ENCODE results near the gene KIF21B.

The KIF21B gene, protein sequence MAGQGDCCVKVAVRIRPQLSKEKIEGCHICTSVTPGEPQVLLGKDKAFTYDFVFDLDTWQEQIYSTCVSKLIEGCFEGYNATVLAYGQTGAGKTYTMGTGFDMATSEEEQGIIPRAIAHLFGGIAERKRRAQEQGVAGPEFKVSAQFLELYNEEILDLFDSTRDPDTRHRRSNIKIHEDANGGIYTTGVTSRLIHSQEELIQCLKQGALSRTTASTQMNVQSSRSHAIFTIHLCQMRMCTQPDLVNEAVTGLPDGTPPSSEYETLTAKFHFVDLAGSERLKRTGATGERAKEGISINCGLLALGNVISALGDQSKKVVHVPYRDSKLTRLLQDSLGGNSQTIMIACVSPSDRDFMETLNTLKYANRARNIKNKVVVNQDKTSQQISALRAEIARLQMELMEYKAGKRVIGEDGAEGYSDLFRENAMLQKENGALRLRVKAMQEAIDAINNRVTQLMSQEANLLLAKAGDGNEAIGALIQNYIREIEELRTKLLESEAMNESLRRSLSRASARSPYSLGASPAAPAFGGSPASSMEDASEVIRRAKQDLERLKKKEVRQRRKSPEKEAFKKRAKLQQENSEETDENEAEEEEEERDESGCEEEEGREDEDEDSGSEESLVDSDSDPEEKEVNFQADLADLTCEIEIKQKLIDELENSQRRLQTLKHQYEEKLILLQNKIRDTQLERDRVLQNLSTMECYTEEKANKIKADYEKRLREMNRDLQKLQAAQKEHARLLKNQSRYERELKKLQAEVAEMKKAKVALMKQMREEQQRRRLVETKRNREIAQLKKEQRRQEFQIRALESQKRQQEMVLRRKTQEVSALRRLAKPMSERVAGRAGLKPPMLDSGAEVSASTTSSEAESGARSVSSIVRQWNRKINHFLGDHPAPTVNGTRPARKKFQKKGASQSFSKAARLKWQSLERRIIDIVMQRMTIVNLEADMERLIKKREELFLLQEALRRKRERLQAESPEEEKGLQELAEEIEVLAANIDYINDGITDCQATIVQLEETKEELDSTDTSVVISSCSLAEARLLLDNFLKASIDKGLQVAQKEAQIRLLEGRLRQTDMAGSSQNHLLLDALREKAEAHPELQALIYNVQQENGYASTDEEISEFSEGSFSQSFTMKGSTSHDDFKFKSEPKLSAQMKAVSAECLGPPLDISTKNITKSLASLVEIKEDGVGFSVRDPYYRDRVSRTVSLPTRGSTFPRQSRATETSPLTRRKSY (N-terminal part only)

DNA sequence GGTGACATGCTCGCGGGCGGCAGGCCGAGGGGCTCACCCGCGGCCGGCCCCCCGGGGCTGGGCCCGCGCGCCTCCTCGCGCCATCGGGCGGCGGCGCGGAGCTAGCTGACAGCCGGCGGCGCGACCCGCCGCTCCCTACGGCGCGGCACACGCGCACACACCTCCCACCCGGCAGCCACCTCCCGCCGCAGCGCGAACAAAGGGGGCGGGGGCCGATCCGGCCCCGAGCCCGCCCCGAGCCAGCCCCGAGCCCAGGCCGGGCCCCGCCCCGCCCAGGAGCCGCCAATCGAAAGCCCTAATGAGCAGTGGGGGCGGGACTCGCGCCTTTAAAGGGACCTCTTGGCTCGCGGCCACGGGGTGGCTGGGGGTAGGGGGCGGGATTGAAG lies at the start of gene KIF21B:
KIF21B (minus strand) TSS at position 198 of the 386 bp plus-strand sequence. CDS start 331 bp downstream, outside the sequence.
- peak; percentile 75 to 86 for DNase-seq (ENCODE audit: low read depth in 2 of 2)

DNA sequence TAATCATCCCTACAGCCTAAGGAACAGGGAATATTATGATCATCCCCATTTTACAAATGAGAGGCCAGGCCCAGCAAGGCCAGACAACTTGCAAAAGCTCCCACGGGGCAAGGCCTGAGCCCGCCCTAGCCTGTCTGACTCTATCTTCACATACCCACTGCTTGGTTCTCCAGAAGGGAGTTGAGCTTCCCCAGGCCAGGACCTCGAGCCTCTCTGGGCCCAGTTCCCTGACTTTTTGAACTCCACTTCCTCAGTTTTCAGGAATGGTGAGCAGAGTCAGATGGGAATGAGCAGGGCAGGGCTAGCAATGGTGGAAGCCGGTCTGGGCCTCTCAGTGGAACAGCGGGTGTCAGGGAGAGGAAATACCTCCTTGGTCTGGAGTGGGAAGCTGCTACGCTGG lies 49.4 kb upstream of the KIF21B start:
- DNase-seq (ENCODE audit: low read depth in 2 of 2): no peak

DNA sequence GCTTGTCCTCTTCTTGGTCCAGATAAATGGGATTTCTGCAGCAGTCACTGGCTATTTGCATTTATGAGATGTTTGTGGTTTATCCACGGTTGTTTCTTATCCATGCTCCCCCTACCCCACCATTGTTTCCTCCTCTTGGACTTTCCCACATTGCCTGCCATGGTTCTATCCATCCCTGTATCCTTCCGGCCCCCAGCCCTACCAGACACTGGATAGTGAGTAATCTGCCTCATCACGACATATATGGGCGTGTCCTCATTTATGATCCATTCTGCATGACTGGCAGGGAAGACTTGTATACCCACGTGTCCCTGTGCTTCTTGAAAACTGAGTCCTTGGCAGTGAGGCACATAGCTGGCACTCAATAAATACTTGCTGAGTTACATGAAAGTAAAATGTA lies 48.6 kb upstream of the KIF21B start:
- DNase-seq (ENCODE audit: low read depth in 2 of 2): no peak

DNA sequence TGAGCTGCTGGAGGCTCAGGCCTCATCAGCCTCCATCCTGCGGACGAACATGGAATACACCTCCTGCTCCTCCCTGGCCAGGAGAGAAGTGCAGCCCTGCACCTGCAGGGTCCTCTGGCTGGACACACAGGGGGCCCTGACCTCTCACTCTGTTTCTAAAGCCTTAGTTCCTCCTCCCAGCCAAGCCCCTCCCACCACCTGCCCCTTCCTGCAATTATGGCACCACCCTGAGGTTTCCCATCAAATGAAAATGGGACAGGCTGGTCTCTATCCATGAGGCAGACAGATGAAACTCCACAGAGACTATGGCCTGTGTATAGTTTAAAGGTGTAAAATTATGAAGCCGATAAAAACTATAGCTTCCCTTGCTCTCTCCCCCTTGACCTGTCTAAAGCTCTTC lies 46.1 kb upstream of the KIF21B start:
- DNase-seq (ENCODE audit: low read depth in 2 of 2): no peak

DNA sequence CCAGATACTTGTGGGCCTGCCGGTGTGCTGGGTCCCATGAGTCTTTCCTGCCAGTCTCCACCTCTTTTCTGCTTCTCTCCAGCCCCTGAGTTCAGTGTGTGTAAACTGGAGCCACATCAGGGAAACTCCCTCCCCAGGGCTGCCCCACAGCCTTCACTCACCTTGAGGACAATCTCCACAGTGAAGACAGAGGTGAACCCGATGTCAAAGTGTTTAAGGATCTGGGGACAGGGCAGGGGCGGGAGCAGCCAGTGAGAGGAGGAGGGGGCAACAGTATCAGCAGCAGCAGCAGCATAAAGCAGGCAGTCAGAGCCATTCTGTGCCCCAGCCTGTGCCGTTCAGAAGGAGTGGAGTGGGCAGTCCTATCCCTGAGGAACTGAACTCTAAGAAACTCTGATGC lies 45.5 kb upstream of the KIF21B start:
- no peak for DNase-seq (ENCODE audit: low read depth in 2 of 2)

DNA sequence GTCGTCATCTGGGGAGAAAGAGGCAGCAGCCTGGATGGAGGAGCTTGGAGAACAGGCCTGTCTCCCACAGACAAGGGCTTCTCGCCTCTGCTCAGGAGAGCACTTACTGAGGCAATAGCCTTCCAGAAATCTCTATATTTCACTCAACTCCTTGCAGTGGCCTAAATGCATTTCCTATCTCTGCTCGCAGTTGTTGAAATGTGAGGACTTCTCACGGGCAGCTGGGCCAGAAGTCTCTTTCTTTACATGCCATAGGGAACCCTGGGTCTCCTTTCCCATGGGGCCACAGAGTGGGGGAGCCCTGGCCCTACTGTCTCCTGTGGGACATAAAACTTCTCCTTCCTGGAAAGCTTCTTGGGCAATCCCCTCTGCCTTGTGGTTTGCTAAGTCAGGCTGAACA lies 43.5 kb upstream of the KIF21B start:
- DNase-seq (ENCODE audit: low read depth in 2 of 2): no peak

DNA sequence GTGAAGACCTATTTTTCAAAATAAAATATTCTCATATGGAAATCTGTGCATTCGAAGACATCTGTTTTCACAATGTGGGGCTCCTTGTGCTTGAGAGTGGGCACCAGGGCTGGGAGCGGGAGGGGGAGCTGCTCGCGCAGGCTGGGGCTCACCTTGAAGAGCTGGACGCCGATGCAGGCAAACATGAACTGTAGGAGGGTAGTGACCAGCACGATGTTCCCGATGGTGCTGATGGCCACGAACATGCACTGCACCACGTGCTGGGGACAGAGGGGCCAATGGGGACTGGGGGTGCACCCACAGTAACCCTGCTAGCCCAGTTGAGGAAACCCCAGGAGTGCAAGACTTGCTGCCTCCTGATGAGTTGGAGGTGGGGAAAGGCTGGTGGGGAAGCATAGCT lies 42.2 kb upstream of the KIF21B start:
- DNase-seq (ENCODE audit: low read depth in 2 of 2): no peak

DNA sequence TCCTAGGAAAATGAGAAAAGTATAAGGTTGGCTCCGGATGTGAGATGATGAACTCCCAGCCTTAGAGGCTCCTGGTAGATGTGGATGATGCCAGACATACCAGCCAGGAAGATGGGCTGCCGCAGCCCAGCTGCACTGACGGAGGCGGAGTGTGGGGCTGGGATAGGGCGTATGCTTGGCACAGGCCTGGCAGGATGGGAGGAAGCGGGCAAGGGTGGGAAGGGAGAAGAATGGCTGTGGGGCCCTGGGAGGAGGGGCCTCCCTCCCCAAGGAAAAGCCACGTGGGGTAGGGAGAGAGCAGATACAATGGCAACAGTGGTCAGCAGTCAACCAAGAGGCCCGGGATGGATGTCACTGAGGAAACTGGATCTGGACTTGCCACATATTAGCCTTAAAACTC lies 41.3 kb upstream of the KIF21B start:
- no peak for DNase-seq (ENCODE audit: low read depth in 2 of 2)

DNA sequence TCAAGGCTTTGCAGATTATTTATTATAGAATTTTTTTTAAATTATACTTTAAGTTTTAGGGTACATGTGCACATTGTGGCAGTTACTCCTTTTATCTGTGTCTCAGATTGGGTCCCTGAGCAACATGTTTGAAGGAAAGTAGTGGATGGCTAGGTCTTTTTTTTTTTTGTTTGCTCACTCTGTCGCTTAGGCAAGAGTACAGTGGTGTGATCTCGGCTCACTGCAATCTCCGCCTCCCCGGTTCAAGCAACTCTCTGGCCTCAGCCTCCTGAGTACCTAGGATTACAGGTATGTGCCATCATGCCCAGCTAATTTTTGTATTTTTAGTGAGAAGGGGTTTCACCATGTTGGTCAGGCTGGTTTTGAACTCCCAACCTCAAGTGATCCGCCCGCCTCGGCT lies 39.6 kb upstream of the KIF21B start:
- no peak for DNase-seq (ENCODE audit: low read depth in 2 of 2)

DNA sequence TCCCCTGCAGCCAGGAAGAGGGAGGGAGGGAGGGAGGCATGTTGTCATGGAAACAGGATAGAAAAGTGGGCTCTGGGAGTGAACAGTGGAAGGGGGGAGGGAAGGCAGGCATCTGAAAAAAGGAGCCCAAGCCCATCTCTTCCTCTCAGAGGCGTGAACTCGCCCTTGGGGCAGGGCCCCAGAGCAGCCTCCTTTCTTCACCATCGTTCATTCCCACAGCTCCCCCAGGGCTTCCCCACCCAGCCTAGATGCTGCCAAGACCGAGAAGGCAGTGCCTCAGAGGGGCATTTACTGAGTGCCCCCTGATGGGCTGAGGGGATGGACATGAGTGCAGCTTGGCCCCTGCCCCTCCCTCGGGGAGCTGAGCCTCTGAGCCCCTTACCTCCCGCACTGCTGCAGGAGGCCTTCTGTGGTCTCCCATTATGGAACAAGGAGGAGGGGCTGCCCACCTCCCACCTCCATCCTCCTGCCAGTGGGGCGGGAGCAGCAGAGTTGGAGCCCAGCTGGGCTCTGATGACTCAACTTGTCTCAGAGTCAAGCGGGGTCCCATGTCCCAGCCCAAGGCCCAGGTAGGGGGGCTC lies 39.1 kb upstream of the KIF21B start:
- no peak for DNase-seq (ENCODE audit: low read depth in 2 of 2)

DNA sequence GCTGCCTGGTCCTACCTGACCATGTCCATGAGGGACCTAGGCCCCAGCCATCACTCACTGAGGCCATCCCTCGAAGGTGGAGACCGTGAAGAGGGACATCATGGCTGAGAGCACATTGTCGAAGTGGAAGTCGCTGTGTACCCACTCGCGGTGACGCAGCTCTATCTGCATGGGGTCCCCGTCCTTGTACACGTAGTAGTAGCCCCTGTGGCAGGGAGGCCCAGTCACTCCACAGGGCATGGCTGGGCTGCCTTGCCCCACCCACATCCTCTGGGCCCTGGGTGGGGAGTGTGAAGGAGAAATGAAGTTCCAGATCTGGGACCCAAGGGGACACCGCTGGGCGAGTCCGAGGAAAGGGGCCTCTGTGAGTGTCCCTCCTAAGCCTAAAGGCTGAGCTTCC lies 38.4 kb upstream of the KIF21B start:
- DNase-seq (ENCODE audit: low read depth in 2 of 2): no peak

DNA sequence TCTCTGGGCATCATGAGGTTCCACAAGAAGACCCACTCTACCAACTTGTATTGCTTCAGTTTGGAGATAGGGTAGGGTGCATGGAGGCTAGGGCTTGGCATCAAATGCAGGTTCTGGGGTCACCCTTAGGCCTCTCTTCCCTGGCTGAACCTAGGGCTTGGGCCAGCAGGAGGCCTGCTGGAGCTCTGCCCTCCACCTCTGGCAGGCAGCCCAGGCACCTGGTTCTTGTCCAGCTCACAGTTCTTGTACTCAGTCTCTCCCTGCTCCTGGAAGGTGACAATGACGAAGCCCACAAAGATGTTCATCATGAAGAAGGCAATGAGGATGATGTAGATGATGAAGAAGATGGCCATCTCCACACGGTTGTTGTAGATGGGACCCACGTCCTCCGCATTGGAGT lies 37.5 kb upstream of the KIF21B start:
- DNase-seq (ENCODE audit: low read depth in 2 of 2): no peak

DNA sequence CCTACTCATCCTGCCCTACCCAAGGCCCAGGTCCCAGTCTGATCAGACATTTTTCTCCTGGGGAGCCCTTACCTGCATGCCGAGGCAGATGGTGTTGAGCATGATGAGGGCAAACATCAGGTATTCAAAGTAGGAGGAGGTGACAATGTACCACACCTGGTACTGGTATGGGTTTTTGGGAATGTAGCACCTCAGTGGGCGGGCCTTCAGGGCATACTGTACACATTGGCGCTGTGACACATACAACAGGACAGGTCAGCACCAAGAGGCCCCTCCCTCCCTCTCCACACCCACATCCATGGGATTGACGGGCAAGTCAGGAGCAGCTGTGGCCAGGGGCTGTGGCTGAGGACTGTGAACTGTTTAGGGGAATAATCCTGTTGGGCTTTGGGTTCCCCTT lies 37.1 kb upstream of the KIF21B start:
- no peak for DNase-seq (ENCODE audit: low read depth in 2 of 2)

DNA sequence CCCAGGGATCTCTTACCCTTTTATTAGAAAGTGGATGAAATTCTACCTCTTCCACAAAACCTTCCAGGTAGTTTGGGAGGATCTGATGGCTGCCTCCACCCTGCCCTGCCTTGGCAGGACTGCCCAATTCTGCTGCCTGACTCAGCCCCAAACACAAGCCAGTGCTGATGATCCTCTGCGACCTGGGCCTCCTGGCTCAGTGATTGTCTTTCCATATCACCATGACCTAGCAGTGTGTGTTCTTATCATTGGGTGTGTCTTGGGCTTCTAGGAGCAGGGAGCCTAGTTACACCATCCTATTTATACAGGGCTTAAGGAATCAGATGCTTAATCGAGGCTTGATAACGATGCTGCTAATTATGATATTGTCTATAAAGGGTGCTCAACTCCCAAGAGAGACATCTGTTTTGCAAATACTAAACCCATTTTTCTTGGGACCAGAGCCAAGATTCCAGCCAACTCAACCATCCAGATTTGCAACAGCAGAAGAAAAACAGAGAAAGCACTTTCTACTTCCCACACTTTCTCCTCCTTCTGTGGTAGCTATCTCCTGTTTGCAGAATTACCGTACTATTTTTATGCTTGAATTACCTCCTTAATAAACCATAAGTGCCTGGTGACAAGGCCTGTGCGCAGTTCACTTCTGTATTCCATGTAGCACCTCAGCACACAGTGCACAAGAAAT lies 36.5 kb upstream of the KIF21B start:
- no peak for DNase-seq (ENCODE audit: low read depth in 2 of 2)

DNA sequence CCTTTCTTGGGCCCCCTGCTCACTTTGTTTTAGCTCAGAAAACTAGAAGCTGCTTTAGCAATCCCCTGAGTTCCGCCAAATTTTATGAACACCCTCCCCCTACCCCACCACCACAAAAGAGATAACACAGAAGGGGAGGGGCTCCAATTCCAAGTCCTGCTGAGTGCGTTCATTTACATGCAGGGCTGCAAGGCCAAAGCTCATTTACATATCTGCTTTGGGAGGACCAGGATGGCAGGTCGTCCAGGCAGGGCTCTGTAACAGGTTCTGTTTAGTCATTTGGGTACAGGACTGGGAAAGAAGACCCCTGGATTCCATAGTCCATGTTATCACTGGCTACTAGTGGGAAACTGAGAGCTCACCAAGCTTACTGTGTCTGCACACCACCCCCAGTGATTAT lies 35.9 kb upstream of the KIF21B start:
- no peak for DNase-seq (ENCODE audit: low read depth in 2 of 2)

DNA sequence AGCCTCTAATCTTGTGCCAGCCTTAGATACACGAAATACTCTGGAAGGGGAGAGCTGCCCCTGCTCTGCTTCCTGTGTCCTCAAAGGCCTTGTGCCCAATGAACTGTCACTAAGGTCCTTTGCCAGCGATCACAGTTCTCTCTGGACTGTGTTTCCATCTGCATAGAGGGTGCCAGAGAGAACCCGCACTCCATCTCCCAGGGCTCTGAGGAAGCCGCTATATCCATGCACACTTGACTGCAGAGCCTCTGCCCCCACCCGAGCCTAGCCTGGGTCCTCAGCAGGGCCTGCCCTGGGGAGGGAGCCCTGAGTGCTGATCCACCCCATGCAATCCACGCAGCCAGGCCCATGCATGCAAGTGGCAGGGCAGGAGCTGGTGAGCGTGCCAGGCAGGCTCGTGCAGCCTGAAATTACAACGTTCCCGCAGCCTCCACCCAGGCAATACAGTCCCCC lies 30.6 kb upstream of the KIF21B start:
- DNase-seq (ENCODE audit: low read depth in 2 of 2): no peak

DNA sequence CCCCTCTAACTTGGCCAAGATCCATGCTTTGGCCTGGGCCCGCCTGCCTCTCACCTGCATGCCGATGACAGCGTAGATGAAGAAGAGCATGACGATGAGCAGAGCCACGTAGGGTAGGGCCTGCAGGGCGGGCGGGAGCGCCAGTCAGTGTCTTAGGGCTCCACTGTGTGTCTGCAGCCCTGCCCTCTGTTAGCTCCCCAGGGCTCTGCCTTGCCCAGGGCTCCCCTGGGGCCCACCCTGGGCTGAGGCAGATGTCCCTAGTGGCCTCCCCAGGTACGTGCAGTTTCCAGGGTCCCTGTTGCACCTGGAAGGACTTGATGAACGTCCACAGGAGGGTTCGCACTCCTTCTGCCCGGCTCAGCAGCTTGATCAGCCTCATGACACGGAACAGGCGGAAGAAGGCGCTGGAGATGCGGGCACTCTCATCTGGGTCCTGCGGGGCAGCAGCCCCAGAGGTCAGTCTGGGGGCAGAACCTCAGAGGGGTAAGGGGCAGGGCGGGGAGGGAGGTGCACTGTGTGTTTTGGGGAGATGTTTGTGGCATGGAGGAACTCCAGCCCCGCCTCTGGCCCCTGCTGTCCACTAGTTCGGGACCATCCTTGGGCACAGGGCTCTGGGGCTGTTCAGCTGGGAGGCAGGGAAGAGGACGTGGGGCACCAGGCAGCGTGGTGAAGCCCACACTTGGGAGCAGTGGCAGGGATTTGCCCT lies 29.8 kb upstream of the KIF21B start:
- DNase-seq (ENCODE audit: low read depth in 2 of 2): no peak

DNA sequence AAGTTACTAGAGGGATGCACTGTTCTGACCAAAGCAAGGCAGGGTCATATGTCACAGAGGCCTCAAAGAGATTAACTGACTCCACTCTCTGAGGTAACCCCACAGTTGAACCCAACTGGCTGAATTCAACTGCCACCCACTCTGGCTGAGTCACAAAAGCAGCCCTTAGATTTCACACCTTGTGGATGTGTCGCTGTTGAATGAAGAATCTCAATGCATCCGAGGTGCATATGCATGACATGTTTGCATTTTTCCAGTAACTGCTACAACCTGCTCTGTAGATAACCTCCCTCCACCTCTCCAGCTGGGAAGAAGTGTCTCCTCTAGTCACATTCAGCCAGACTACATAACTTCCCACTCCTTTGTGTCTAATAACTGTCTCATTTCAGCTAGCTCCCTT lies 27.9 kb upstream of the KIF21B start:
- no peak for DNase-seq (ENCODE audit: low read depth in 2 of 2)

DNA sequence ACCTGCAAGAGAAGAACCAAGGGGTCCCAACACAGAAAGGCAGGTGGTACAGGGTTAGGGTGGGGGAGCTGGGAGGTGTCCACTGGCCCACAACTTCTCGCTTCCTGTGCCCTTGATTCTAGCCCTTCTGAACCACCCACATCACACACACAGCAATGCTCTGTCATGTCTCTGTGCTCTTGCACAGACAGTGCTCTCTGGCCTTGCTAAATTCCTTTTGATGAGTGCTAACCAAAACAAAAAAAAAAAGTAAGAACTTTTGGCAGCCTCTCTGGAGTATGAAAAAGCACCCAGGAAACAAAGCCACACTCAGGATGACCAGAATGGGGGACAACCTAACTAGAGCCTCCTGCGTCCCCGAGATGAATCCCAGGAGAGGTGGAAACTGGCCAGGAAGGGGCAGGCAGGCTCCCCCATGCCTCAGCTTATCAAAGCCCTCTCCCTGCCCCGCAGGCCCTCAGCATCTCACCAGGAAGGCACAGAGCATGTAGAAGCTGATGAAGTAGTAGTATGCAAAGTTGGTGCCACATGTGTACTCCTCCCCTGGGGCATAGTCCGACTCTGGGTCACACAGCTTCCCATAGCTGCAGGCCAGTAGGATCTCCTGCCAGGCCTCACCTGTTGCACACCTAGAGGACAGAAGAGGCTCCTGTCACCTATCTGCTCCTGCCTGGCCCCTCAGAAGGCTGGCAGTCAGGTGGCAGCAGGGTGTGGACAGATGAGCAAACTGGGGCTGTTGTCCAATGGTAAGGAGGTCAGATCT lies 27.2 kb upstream of the KIF21B start:
- DNase-seq (ENCODE audit: low read depth in 2 of 2): no peak
